SK-N-SH (cell line): ENCODE data around the gene WEE1. TPM values are rescaled to one million over a fixed set of nuclear protein-coding genes. Genes with fewer than 3 reads are reported as not detected.

ENCODE experiments used
- CTCF ChIA-PET: fragments of 300-600, 350-600 bp; formaldehyde crosslinking; extraction: SDS; loops from one replicate; lab custom pipeline; 2021; lab: Yijun Ruan, JAX
- POLR2A ChIA-PET: fragments of 350-600 bp; sonication (Branson Sonifier 250); formaldehyde crosslinking; extraction: SDS; loops from one replicate; lab custom pipeline; 2020; ENCODE audit warnings: antibody characterized with exemption, inconsistent platforms; lab: Yijun Ruan, JAX
- DNase-seq: peaks from one replicate; pipeline ENCODE4 v3.0.0; 2012
- H2AFZ ChIP-seq: fragments of 200-600 bp; sonication (generic); 2 replicates; pipeline ENCODE4 v1.8.1; 2016; ENCODE audit warnings: antibody characterized with exemption, mild to moderate bottlenecking, low read depth
- H3F3A ChIP-seq: fragments of 200-600 bp; sonication (generic); replicated peaks from 2 replicates; pipeline ENCODE3; 2016; ENCODE audit warnings: antibody characterized with exemption, mild to moderate bottlenecking; ENCODE audit not compliant: insufficient read depth
- H3K27ac ChIP-seq, 2 experiments: fragments of 200-500 bp in 1 of 2; fragments of 200-600 bp in 1 of 2; sonication (Bioruptor generic) in 1 of 2; sonication (generic), shearing (Covaris generic) in 1 of 2; 2 replicates each; pipeline versions ENCODE4 v1.5.1 to v1.6.1; 2014 to 2016; ENCODE audit warnings: low read depth in 2 of 2, inconsistent platforms in 1 of 2, low read length in 1 of 2, mild to moderate bottlenecking in 1 of 2, mixed read lengths in 1 of 2
- H3K27me3 ChIP-seq: fragments of 200-600 bp; sonication (generic), shearing (Covaris generic); 2 replicates; pipeline ENCODE4 v1.6.1; 2016; ENCODE audit warnings: mixed run types; ENCODE audit not compliant: insufficient read depth
- H3K36me3 ChIP-seq, 2 experiments: fragments of 200-500 bp in 1 of 2; fragments of 200-600 bp in 1 of 2; sonication (Bioruptor generic) in 1 of 2; sonication (generic) in 1 of 2; replicated peaks in 1 of 2; 2 replicates each; pipeline versions ENCODE3 to v1.5.1; 2014 to 2016; ENCODE audit warnings: low read length in 1 of 2, mild to moderate bottlenecking in 1 of 2; ENCODE audit not compliant: insufficient read depth in 2 of 2, control insufficient read depth in 1 of 2
- H3K4me1 ChIP-seq, 2 experiments: fragments of 200-500 bp in 1 of 2; fragments of 200-600 bp in 1 of 2; sonication (Bioruptor generic) in 1 of 2; sonication (generic), shearing (Covaris generic) in 1 of 2; 2 replicates each; pipeline versions ENCODE4 v1.5.1 to v1.6.1; 2014 to 2016; ENCODE audit warnings: low read depth in 1 of 2, low read length in 1 of 2, mixed run types in 1 of 2; ENCODE audit not compliant: insufficient read depth in 2 of 2, control insufficient read depth in 1 of 2
- H3K4me2 ChIP-seq: fragments of 200-600 bp; sonication (generic), shearing (Covaris generic); 2 replicates; pipeline ENCODE4 v1.6.1; 2017; ENCODE audit warnings: mixed run types
- H3K4me3 ChIP-seq, 2 experiments: fragments of 200-500 bp in 1 of 2; fragments of 200-600 bp in 1 of 2; sonication (Bioruptor generic) in 1 of 2; sonication (generic), shearing (Covaris generic) in 1 of 2; 2 replicates each; pipeline versions ENCODE4 v1.5.1 to v1.8.1; 2014 to 2016; ENCODE audit warnings: low read depth in 2 of 2, inconsistent platforms in 1 of 2, low read length in 1 of 2, mild to moderate bottlenecking in 1 of 2, mixed read lengths in 1 of 2, moderate library complexity in 1 of 2
- H3K79me2 ChIP-seq: fragments of 200-600 bp; sonication (generic); 2 replicates; pipeline ENCODE4 v1.8.1; 2017; ENCODE audit warnings: mild to moderate bottlenecking; ENCODE audit not compliant: insufficient read depth
- H3K9ac ChIP-seq: fragments of 200-600 bp; sonication (generic); 2 replicates; pipeline ENCODE4 v1.6.1; 2017; ENCODE audit warnings: mixed run types
- H3K9me2 ChIP-seq: fragments of 200-600 bp; sonication (generic); 2 replicates; pipeline ENCODE4 v1.6.1; 2017; ENCODE audit warnings: mixed run types
- H3K9me3 ChIP-seq: fragments of 200-600 bp; sonication (generic); 2 replicates; pipeline ENCODE4 v1.6.1; 2017; ENCODE audit warnings: mixed run types, mild to moderate bottlenecking, moderate library complexity
- H4K20me1 ChIP-seq: fragments of 200-600 bp; sonication (generic); 2 replicates; pipeline ENCODE4 v1.6.1; 2017; ENCODE audit warnings: mild to moderate bottlenecking, mixed run types; ENCODE audit not compliant: insufficient read depth
- CHD2 ChIP-seq: fragments of 150-350 bp; IDR thresholded peaks from 2 replicates; pipeline ENCODE4 v1.6.1; 2018; ENCODE audit warnings: low read length; ENCODE audit not compliant: partially characterized antibody
- CTCF ChIP-seq: fragments of 200-600 bp; sonication (generic); IDR thresholded peaks from 2 replicates; pipeline ENCODE4 v1.6.1; 2017; ENCODE audit warnings: antibody characterized with exemption, mild to moderate bottlenecking, moderate library complexity
- EP300 ChIP-seq, 2 experiments: IDR thresholded peaks; 2 replicates each; pipeline versions ENCODE4 v1.4.0 to v1.6.1; 2012; ENCODE audit warnings: borderline replicate concordance in 1 of 2, low read depth in 1 of 2, low read length in 1 of 2
- FOSL2 ChIP-seq: IDR thresholded peaks from 2 replicates; pipeline ENCODE4 v1.4.0; 2012; ENCODE audit warnings: low read depth, mild to moderate bottlenecking, moderate library complexity, borderline replicate concordance
- FOXJ3 ChIP-seq: sonication (generic); formaldehyde crosslinking; IDR thresholded peaks from 2 replicates; pipeline ENCODE4 v1.5.1; 2020; ENCODE audit warnings: mild to moderate bottlenecking, missing genetic modification reagents
- GABPA ChIP-seq: IDR thresholded peaks from 2 replicates; pipeline ENCODE4 v1.4.0; 2012; ENCODE audit warnings: low read depth, mild to moderate bottlenecking
- JUND ChIP-seq: IDR thresholded peaks from 2 replicates; pipeline ENCODE4 v1.4.0; 2012
- MXI1 ChIP-seq: IDR thresholded peaks from 2 replicates; pipeline ENCODE4 v1.6.1; 2012; ENCODE audit warnings: mild to moderate bottlenecking, low read depth, low read length, improper control_type of control experiment
- POLR2AphosphoS5 ChIP-seq: IDR thresholded peaks from 2 replicates; pipeline ENCODE4 v1.6.1; 2012; ENCODE audit warnings: low read depth, low read length
- RAD21 ChIP-seq: IDR thresholded peaks from 2 replicates; pipeline ENCODE4 v1.6.1; 2012; ENCODE audit warnings: mild to moderate bottlenecking, low read length
- RCOR1 ChIP-seq: fragments of 150-350 bp; IDR thresholded peaks from 2 replicates; pipeline ENCODE4 v1.6.1; 2017; ENCODE audit warnings: antibody characterized with exemption, low read length
- USF2 ChIP-seq: fragments of 150-350 bp; IDR thresholded peaks from 2 replicates; pipeline ENCODE4 v1.6.1; 2017; ENCODE audit warnings: antibody characterized with exemption, low read length, low read depth, borderline replicate concordance
- WGBS: methylation state at CpG from one replicate; pipeline ENCODE4 v1.1.6; 2017; ENCODE audit warnings: low lambda C conversion rate; 5-methylcytosine and 5-hydroxymethylcytosine counted together
- polyA plus RNA-seq, 3 experiments: library from polyadenylated mRNA; depleted of rRNA; stranded (reverse); fragments of >200 nt; gene quantifications; 2 replicates each; pipeline ENCODE4 v1.2.3, GENCODE V29; 2012

The WEE1 gene
- polyA plus RNA-seq, 1 of the 3 experiments (the other 2 are of a cell fraction): 16.9 TPM

GRCh38 chr11:9530020-9530621, 43.3 kb upstream of the WEE1 start:
- POLR2A ChIA-PET: interaction anchor here (1.5 to 1.6 kb wide), 2 partner anchors 22 to 69 kb away, joined by 3 to 5 read pairs; partner anchors contain the start of gene ZNF143

GRCh38 chr11:9530901-9531625, 42.4 kb upstream of the WEE1 start:
- no peak overlapping the region for H3K4me3 ChIP-seq
- 100% methylated on average over 5 of the region's 8 CpGs for WGBS
- H4K20me1 ChIP-seq: no peaks in the 10 kb centered on the region
- no peaks in the 10 kb centered on the region for H3K27me3 ChIP-seq
- no peak for TF ChIP-seq GABPA
- TF ChIP-seq USF2: no peak
- no peak for TF ChIP-seq POLR2AphosphoS5
- TF ChIP-seq FOSL2: no peak
- no peak for TF ChIP-seq CHD2
- TF ChIP-seq RAD21: no peak
- TF ChIP-seq MXI1: no peak
- TF ChIP-seq JUND: no peak
- no peak for TF ChIP-seq FOXJ3 (CRISPR knock-in tag)
- H2AFZ ChIP-seq: no peak overlapping the region
- H3K9me3 ChIP-seq: no peaks in the 10 kb centered on the region
- CTCF ChIA-PET: interaction anchor here (1.1 kb wide), 1 partner anchor 82 kb away, joined by 4 read pairs; no protein-coding TSS in a partner anchor
- H3K9me2 ChIP-seq: no peaks in the 10 kb centered on the region
- no peak overlapping the region for H3K27ac ChIP-seq
- H3K79me2 ChIP-seq: no peaks in the 10 kb centered on the region
- H3K4me1 ChIP-seq: peaks cover 7 to 29% of the 10 kb centered on the region in 2 experiments; a peak in 3 of 4 replicates
- no peak overlapping the region for H3K4me2 ChIP-seq
- peaks cover 0 to 3% of the 10 kb centered on the region in 2 experiments for H3K36me3 ChIP-seq
- POLR2A ChIA-PET: no interaction called here
- H3F3A ChIP-seq: peaks cover 27% of the 10 kb centered on the region
- no peak for DNase-seq
- no peak overlapping the region for H3K9ac ChIP-seq

More at GRCh38 chr11:9530020-9530621, 43.3 kb upstream of the WEE1 start:
- H3K27me3 ChIP-seq: no peaks in the 10 kb centered on the region
- H3K27ac ChIP-seq: no peak overlapping the region
- H3K4me2 ChIP-seq: no peak overlapping the region
- H3K36me3 ChIP-seq: peaks cover 0 to 4% of the 10 kb centered on the region in 2 experiments
- no peaks in the 10 kb centered on the region for H3K79me2 ChIP-seq
- H3K9me3 ChIP-seq: no peaks in the 10 kb centered on the region
- CTCF ChIA-PET: interaction anchor here (1.1 to 2.1 kb wide), 4 partner anchors 8 to 219 kb away, joined by 3 to 12 read pairs (median 6); no protein-coding TSS in a partner anchor
- H3K4me3 ChIP-seq: no peak overlapping the region
- H3K9me2 ChIP-seq: no peaks in the 10 kb centered on the region
- no peak for DNase-seq
- peaks cover 27% of the 10 kb centered on the region for H3F3A ChIP-seq
- H3K4me1 ChIP-seq: peaks cover 7 to 31% of the 10 kb centered on the region in 2 experiments; a peak in 3 of 4 replicates
- H4K20me1 ChIP-seq: no peaks in the 10 kb centered on the region
- WGBS: 90% methylated on average over 9 of the region's 9 CpGs
- TF ChIP-seq RCOR1 (no peak), EP300 (IDR thresholded peaks at IDR 0.05; ENCODE audit: borderline replicate concordance in 1 of 2, low read depth in 1 of 2, low read length in 1 of 2) (no peak), FOXJ3 (CRISPR knock-in tag) (no peak), CTCF (no peak)
- H2AFZ ChIP-seq: no peak overlapping the region
- no peak overlapping the region for H3K9ac ChIP-seq
